Hepatocyte (in vitro differentiated cells): ENCODE measurements around the gene GPRC5A. TPM values are rescaled to one million over a fixed set of nuclear protein-coding genes. Genes with fewer than 3 reads are reported as not detected.

ENCODE experiments used
- DNase-seq: peaks from one replicate; pipeline ENCODE4 v3.0.0-alpha.2; 2016; ENCODE audit warnings: low spot score
- H2AFZ ChIP-seq: fragments of 200-600 bp; sonication (generic); 2 replicates; pipeline ENCODE4 v1.6.0; 2016; ENCODE audit warnings: antibody characterized with exemption, mild to moderate bottlenecking
- H3K27ac ChIP-seq: fragments of 200-600 bp; sonication (generic); 2 replicates; pipeline ENCODE4 v1.5.1; 2016; ENCODE audit warnings: mild to moderate bottlenecking
- H3K27me3 ChIP-seq: fragments of 200-600 bp; sonication (generic); 2 replicates; pipeline ENCODE4 v1.6.1; 2016
- H3K36me3 ChIP-seq: fragments of 200-600 bp; sonication (generic); replicated peaks from 2 replicates; pipeline ENCODE4 v1.5.1; 2016; ENCODE audit warnings: low read depth; ENCODE audit not compliant: insufficient read depth
- H3K4me1 ChIP-seq: fragments of 200-600 bp; sonication (generic); 2 replicates; pipeline ENCODE4 v1.5.1; 2016; ENCODE audit warnings: mild to moderate bottlenecking, moderate library complexity; ENCODE audit not compliant: insufficient read depth
- H3K4me2 ChIP-seq: fragments of 200-600 bp; sonication (generic); 2 replicates; pipeline ENCODE4 v1.6.0; 2016
- H3K4me3 ChIP-seq: fragments of 200-600 bp; sonication (generic); 2 replicates; pipeline ENCODE4 v1.5.1; 2016; ENCODE audit warnings: mild to moderate bottlenecking
- H3K79me2 ChIP-seq: fragments of 200-600 bp; sonication (generic); 2 replicates; pipeline ENCODE4 v1.6.0; 2017; ENCODE audit warnings: mild to moderate bottlenecking
- H3K9me2 ChIP-seq: fragments of 200-600 bp; sonication (generic); replicated peaks from 2 replicates; pipeline ENCODE4 v1.6.0; 2017; ENCODE audit warnings: mild to moderate bottlenecking; ENCODE audit not compliant: insufficient read depth
- H3K9me3 ChIP-seq: fragments of 200-600 bp; sonication (generic); 2 replicates; pipeline ENCODE4 v1.5.1; 2016; ENCODE audit warnings: low read depth, mild to moderate bottlenecking
- H4K20me1 ChIP-seq: fragments of 200-600 bp; sonication (generic); 2 replicates; pipeline ENCODE4 v1.6.0; 2016; ENCODE audit warnings: mild to moderate bottlenecking; ENCODE audit not compliant: insufficient read depth, poor library complexity, severe bottlenecking
- EZH2 ChIP-seq: fragments of 200-600 bp; sonication (generic); IDR thresholded peaks from 2 replicates; pipeline ENCODE4 v1.6.1; 2016; ENCODE audit warnings: antibody characterized with exemption, mild to moderate bottlenecking, borderline replicate concordance
- EZH2phosphoT487 ChIP-seq: fragments of 200-600 bp; sonication (generic); IDR thresholded peaks from one replicate; pipeline ENCODE4 v1.6.1; 2018; ENCODE audit warnings: antibody characterized with exemption, mild to moderate bottlenecking, low read depth, moderate library complexity; ENCODE audit not compliant: unreplicated experiment, severe bottlenecking
- WGBS: methylation state at CpG from one replicate; pipeline ENCODE4 v1.1.6; 2016; ENCODE audit warnings: low lambda C conversion rate; ENCODE audit errors: missing lambda C conversion rate; 5-methylcytosine and 5-hydroxymethylcytosine counted together
- polyA plus RNA-seq: library from polyadenylated mRNA; unstranded; fragments of >200 nt; fragmentation: Nextera tagmentation; extraction: Ambion mirVana; gene quantifications from 2 replicates; pipeline ENCODE4 v1.2.1, GENCODE V29; 2016
- total RNA-seq: library from RNA; depleted of rRNA; stranded (reverse); fragments of >200 nt; gene quantifications from 2 replicates; pipeline ENCODE4 v1.2.3, GENCODE V29; 2014
- TF ChIP-seq, protein P1 (sequence below): fragments of 200-600 bp; sonication (generic); IDR thresholded peaks from 2 replicates; pipeline ENCODE4 v1.5.1; 2016; ENCODE audit warnings: antibody characterized with exemption, mild to moderate bottlenecking; ENCODE audit not compliant: poor library complexity

Gene GPRC5A
- total and polyA plus RNA-seq, 2 experiments from 2014 or later = 60.2 to 80.4 TPM

DNA sequence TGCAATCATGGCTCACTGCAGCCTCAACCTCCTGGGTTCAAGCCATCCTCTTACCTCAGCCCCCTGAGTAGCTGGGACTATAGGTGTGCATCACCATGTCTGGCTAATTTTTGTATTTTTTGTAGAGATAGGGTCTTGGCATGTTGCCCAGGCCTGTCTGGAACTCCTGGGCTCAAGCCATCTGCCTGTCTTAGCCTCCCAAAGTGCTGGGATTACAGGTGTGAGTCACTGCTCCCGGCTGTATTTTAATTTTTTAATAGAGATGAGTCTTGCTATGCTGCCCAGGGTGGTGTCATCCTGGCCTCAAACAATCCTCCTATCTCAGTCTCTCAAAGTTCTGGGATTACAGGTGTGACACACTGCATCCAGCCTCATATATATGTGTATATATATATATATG, 31.7 kb upstream of the GPRC5A start:
- no peak for DNase-seq
- no peak for TF ChIP-seq EZH2phosphoT487
- no peak for TF ChIP-seq EZH2
- TF ChIP-seq, protein P1, sequence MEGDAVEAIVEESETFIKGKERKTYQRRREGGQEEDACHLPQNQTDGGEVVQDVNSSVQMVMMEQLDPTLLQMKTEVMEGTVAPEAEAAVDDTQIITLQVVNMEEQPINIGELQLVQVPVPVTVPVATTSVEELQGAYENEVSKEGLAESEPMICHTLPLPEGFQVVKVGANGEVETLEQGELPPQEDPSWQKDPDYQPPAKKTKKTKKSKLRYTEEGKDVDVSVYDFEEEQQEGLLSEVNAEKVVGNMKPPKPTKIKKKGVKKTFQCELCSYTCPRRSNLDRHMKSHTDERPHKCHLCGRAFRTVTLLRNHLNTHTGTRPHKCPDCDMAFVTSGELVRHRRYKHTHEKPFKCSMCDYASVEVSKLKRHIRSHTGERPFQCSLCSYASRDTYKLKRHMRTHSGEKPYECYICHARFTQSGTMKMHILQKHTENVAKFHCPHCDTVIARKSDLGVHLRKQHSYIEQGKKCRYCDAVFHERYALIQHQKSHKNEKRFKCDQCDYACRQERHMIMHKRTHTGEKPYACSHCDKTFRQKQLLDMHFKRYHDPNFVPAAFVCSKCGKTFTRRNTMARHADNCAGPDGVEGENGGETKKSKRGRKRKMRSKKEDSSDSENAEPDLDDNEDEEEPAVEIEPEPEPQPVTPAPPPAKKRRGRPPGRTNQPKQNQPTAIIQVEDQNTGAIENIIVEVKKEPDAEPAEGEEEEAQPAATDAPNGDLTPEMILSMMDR = no peak
- no peaks in the 10 kb centered on the region for H3K79me2 ChIP-seq
- no peak overlapping the region for H3K4me3 ChIP-seq
- no peaks in the 10 kb centered on the region for H4K20me1 ChIP-seq
- H3K4me1 ChIP-seq = no peaks in the 10 kb centered on the region
- no peak overlapping the region for H2AFZ ChIP-seq
- no peak overlapping the region for H3K4me2 ChIP-seq
- no peaks in the 10 kb centered on the region for H3K27me3 ChIP-seq
- 75% methylated on average over 1 of the region's 1 CpG for WGBS
- H3K9me2 ChIP-seq = no peaks in the 10 kb centered on the region
- H3K9me3 ChIP-seq = no peaks in the 10 kb centered on the region
- H3K27ac ChIP-seq = no peak overlapping the region
- H3K36me3 ChIP-seq = no peaks in the 10 kb centered on the region

DNA sequence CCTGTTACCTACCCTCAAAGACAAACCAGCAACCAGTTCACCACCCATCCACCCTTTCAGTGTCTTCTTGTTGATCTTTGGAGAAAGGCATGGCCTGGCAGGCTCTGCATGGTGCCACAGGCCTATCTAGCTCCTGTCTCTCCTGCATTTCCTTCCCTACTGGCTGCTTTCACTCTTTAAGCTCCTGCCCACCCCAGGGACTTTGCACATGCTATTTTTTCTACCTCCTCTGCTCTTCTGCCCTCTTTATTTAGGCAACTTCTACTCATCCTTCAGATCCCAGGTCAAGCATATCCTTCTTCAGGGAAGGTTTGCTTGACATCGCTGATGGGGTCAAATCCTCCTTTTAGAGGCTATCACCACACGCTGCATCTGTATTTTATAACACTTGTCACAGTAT, 27.1 kb upstream of the GPRC5A start:
- 95% methylated on average over 2 of the region's 2 CpGs for WGBS
- Histone ChIP-seq H3K4me1 (no peaks in the 10 kb centered on the region), H3K9me3 (no peaks in the 10 kb centered on the region), H3K27ac (no peak overlapping the region), H3K4me3 (no peak overlapping the region), H3K27me3 (no peaks in the 10 kb centered on the region), H2AFZ (no peak overlapping the region), H3K79me2 (no peaks in the 10 kb centered on the region), H3K4me2 (no peak overlapping the region), H3K36me3 (no peaks in the 10 kb centered on the region), H4K20me1 (no peaks in the 10 kb centered on the region), H3K9me2 (no peaks in the 10 kb centered on the region)
- TF ChIP-seq EZH2 (no peak), EZH2phosphoT487 (no peak)
- TF ChIP-seq, protein P1 = no peak
- no peak for DNase-seq

DNA sequence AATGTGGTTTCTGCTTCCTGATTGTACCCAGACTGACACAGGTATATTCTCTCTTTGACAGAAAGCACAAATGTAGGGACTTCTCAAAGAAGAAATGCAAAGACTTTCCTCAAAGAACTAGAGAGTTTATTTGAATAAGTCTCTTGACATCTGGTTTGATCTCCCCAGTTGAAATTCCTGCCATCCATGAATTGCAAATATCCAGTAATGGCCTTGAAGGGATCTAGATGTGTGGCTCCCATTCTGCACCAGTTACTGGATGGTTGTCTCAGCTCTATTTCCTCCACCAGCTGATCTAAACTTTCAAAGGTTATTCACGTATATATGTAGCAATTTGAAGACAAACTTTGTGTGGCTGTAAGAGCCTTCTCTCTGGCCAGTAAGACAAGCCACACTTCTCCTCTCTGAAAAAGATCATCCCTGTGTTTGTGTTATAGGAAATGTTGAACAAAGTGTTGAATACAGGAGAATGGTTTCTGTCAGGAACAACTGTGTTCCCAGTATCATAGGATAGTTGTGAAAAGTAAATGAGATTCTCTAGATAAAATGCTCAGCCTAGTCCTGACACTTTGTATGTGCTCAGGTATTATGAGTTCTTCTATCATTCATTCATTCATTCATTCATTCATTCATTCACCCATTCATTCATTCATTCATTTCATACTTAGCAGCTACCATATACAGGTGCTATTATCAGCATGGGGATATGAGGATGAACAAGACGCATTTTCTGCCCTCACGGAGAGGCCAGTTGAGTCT, 22.7 kb upstream of the GPRC5A start:
- no peak for TF ChIP-seq EZH2phosphoT487
- TF ChIP-seq, protein P1 = no peak
- TF ChIP-seq EZH2 = no peak
- H3K27me3 ChIP-seq = no peaks in the 10 kb centered on the region
- no peak for DNase-seq

More for the DNA sequence above, 22.7 kb upstream of the GPRC5A start:
- Histone ChIP-seq H3K4me2 (no peak overlapping the region), H3K27ac (no peak overlapping the region), H3K9me3 (no peaks in the 10 kb centered on the region), H2AFZ (no peak overlapping the region), H3K4me3 (no peak overlapping the region), H3K36me3 (no peaks in the 10 kb centered on the region), H3K4me1 (peaks cover 6% of the 10 kb centered on the region), H3K9me2 (no peaks in the 10 kb centered on the region), H4K20me1 (no peaks in the 10 kb centered on the region), H3K79me2 (no peaks in the 10 kb centered on the region)
- WGBS = 95% methylated on average over 3 of the region's 3 CpGs
